ENCODE measurements around the gene ZNF135.

DNA sequence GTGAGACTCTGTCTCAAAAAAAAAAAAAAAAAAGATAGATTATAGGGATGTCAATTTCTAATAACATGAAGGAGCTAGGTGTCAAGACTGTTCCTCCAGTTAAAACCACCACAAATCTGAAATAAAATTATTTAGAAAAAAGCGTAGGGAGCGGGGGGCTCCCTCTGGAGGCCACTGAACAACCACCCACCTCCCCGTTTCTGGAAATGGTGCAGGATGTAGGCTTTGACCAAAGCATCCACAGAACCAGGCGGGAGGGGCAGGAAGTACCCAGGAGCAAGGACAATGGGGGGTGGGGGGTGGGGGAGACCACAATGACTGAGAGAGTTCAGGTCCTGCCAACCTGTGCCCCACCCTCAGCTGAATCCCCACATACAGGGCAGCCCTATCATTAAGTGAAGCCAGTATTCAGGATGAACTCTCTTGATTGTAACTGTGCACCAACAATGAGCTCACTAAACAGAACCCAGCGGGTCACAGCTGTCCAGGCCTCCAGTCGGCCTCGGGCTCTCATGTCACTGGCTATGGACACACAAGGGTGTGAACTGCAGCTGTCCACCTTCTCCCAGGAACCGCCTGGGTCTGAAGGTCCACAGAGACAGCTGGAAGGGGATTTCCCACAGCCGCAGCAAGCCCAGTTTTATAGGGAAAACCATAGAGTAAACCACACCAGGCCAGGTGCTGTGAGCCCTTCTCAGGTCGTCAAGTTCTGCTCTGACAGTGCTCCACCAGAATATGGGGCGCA lies 32.3 kb downstream of the ZNF135 start:
- TF ChIP-seq, protein P1, sequence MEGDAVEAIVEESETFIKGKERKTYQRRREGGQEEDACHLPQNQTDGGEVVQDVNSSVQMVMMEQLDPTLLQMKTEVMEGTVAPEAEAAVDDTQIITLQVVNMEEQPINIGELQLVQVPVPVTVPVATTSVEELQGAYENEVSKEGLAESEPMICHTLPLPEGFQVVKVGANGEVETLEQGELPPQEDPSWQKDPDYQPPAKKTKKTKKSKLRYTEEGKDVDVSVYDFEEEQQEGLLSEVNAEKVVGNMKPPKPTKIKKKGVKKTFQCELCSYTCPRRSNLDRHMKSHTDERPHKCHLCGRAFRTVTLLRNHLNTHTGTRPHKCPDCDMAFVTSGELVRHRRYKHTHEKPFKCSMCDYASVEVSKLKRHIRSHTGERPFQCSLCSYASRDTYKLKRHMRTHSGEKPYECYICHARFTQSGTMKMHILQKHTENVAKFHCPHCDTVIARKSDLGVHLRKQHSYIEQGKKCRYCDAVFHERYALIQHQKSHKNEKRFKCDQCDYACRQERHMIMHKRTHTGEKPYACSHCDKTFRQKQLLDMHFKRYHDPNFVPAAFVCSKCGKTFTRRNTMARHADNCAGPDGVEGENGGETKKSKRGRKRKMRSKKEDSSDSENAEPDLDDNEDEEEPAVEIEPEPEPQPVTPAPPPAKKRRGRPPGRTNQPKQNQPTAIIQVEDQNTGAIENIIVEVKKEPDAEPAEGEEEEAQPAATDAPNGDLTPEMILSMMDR (conservative IDR thresholded peaks at IDR 0.05; ENCODE audit: low read depth, low read length) = no peak
- no peak for TF ChIP-seq EZH2phosphoT487 (IDR thresholded peaks at IDR 0.05; ENCODE audit: borderline replicate concordance, low read length)
- no peak for TF ChIP-seq EZH2 (IDR thresholded peaks at IDR 0.05; ENCODE audit: low read length, unreplicated experiment)

Data from PC-3 (cell line).